WTC11 (cell line): ENCODE results near the gene NUB1. TPM values are rescaled to one million over a fixed set of nuclear protein-coding genes. Genes with fewer than 3 reads are reported as not detected.
A peak's percentile ranks its signal among the peaks of the same experiment; 100 is the strongest.

ENCODE experiments used
- ATAC-seq: fragments of 200-7000 bp; cut with Tn5 transposase; 2 replicates; pipeline ENCODE4 v1.10.0; 2021; ENCODE audit warnings: mild to moderate bottlenecking, moderate library complexity
- CTCF ChIA-PET: fragments of 300-600 bp; sonication (Branson Sonifier 250); formaldehyde crosslinking; loops from one replicate; lab custom pipeline; 2021; ENCODE audit warnings: antibody characterized with exemption; lab: Charles Lee
- POLR2A ChIA-PET: fragments of 350-600 bp; sonication (Branson Sonifier 250); formaldehyde crosslinking; loops from one replicate; lab custom pipeline; 2021; ENCODE audit warnings: antibody characterized with exemption; lab: Charles Lee
- DNase-seq: peaks from one replicate; pipeline ENCODE4 v3.0.0; 2021; ENCODE audit warnings: low spot score
- H3K27ac Mint-ChIP-seq: 2 replicates; pipeline ENCODE4 v1.8.0; 2021; ENCODE audit warnings: mixed read lengths
- H3K27me3 Mint-ChIP-seq: 2 replicates; pipeline ENCODE4 v1.8.0; 2021; ENCODE audit warnings: low read depth, mild to moderate bottlenecking, moderate library complexity, mixed read lengths
- H3K36me3 Mint-ChIP-seq: 2 replicates; pipeline ENCODE4 v1.8.0; 2021; ENCODE audit warnings: mixed read lengths
- H3K4me1 Mint-ChIP-seq: 2 replicates; pipeline ENCODE4 v1.8.0; 2022; ENCODE audit warnings: mixed read lengths
- H3K4me3 Mint-ChIP-seq: 2 replicates; pipeline ENCODE4 v1.8.0; 2021; ENCODE audit warnings: mild to moderate bottlenecking, moderate library complexity, mixed read lengths
- H3K9me3 Mint-ChIP-seq: 2 replicates; pipeline ENCODE4 v1.8.0; 2021; ENCODE audit warnings: mixed read lengths
- AFF4 ChIP-seq: sonication (generic); formaldehyde crosslinking; IDR thresholded peaks from 2 replicates; pipeline ENCODE4 v1.8.1; 2023; ENCODE audit warnings: mild to moderate bottlenecking, missing genetic modification reagents, borderline replicate concordance
- ATF2 ChIP-seq: sonication (generic); formaldehyde crosslinking; IDR thresholded peaks from 2 replicates; pipeline ENCODE4 v1.8.1; 2022; ENCODE audit warnings: low read depth, missing genetic modification reagents, borderline replicate concordance
- ATF3 ChIP-seq: sonication (generic); formaldehyde crosslinking; conservative IDR thresholded peaks from 2 replicates; pipeline ENCODE4 v1.8.1; 2022; ENCODE audit warnings: mild to moderate bottlenecking, missing genetic modification reagents
- CREM ChIP-seq: sonication (generic); formaldehyde crosslinking; IDR thresholded peaks from 2 replicates; pipeline ENCODE4 v1.8.1; 2022; ENCODE audit warnings: mild to moderate bottlenecking, missing genetic modification reagents, moderate library complexity
- ELF4 ChIP-seq: sonication (generic); formaldehyde crosslinking; IDR thresholded peaks from 2 replicates; pipeline ENCODE4 v1.8.1; 2022; ENCODE audit warnings: low read depth, mild to moderate bottlenecking, moderate library complexity, missing genetic modification reagents
- EMX1 ChIP-seq: fragments of 250-450 bp; sonication (Bioruptor Pico); IDR thresholded peaks from 2 replicates; pipeline ENCODE4 v1.8.0; 2021; ENCODE audit warnings: mild to moderate bottlenecking
- FOXJ3 ChIP-seq: sonication (generic); formaldehyde crosslinking; IDR thresholded peaks from 2 replicates; pipeline ENCODE4 v1.9.0; 2021; ENCODE audit warnings: missing genetic modification reagents, mild to moderate bottlenecking, borderline replicate concordance
- FOXK1 ChIP-seq: sonication (generic); formaldehyde crosslinking; IDR thresholded peaks from 2 replicates; pipeline ENCODE4 v1.8.0; 2022; ENCODE audit warnings: mild to moderate bottlenecking, moderate library complexity, missing genetic modification reagents
- GRHL2 ChIP-seq: fragments of 250-450 bp; sonication (Bioruptor Pico); IDR thresholded peaks from 2 replicates; pipeline ENCODE4 v1.8.0; 2022; ENCODE audit warnings: mild to moderate bottlenecking, moderate library complexity; ENCODE audit not compliant: insufficient replicate concordance, severe bottlenecking
- HMGA2 ChIP-seq: fragments of 250-450 bp; sonication (Bioruptor Pico); IDR thresholded peaks from 2 replicates; pipeline ENCODE4 v1.4.0; 2021; ENCODE audit warnings: mild to moderate bottlenecking, moderate library complexity
- IRF2 ChIP-seq: sonication (generic); formaldehyde crosslinking; IDR thresholded peaks from 2 replicates; pipeline ENCODE4 v1.8.0; 2022; ENCODE audit warnings: low read depth, missing genetic modification reagents, borderline replicate concordance
- MXD4 ChIP-seq: fragments of 250-450 bp; sonication (Bioruptor Pico); IDR thresholded peaks from 2 replicates; pipeline ENCODE4 v1.8.0; 2021; ENCODE audit warnings: mild to moderate bottlenecking, moderate library complexity, borderline replicate concordance
- NFYB ChIP-seq: sonication (generic); formaldehyde crosslinking; conservative IDR thresholded peaks from 2 replicates; pipeline ENCODE4 v1.8.0; 2022; ENCODE audit warnings: low read depth, missing genetic modification reagents
- SOX15 ChIP-seq: fragments of 250-450 bp; sonication (Bioruptor Pico); IDR thresholded peaks from 2 replicates; pipeline ENCODE4 v1.9.0; 2021; ENCODE audit warnings: mild to moderate bottlenecking
- TEAD1 ChIP-seq: sonication (generic); formaldehyde crosslinking; IDR thresholded peaks from 2 replicates; pipeline ENCODE4 v1.8.0; 2022; ENCODE audit warnings: mild to moderate bottlenecking, missing genetic modification reagents
- USF1 ChIP-seq: sonication (generic); formaldehyde crosslinking; IDR thresholded peaks from 2 replicates; pipeline ENCODE4 v1.8.0; 2022; ENCODE audit warnings: mild to moderate bottlenecking, missing genetic modification reagents
- ZNF317 ChIP-seq: sonication (generic); formaldehyde crosslinking; IDR thresholded peaks from 2 replicates; pipeline ENCODE4 v1.8.1; 2023; ENCODE audit warnings: low read depth, mild to moderate bottlenecking, moderate library complexity, missing genetic modification reagents, borderline replicate concordance
- ZNF416 ChIP-seq: fragments of 250-450 bp; sonication (Bioruptor Pico); IDR thresholded peaks from 2 replicates; pipeline ENCODE4 v1.9.0; 2021; ENCODE audit warnings: mild to moderate bottlenecking, inconsistent platforms
- total RNA-seq: library from RNA; stranded (reverse); gene quantifications from 3 replicates; pipeline ENCODE4 v1.2.3, GENCODE V29; 2021
- TF ChIP-seq, protein P1 (sequence below): sonication (generic); formaldehyde crosslinking; IDR thresholded peaks from 2 replicates; pipeline ENCODE4 v1.8.0; 2023; ENCODE audit warnings: missing genetic modification reagents
- TF ChIP-seq, protein P2 (sequence below): sonication (generic); formaldehyde crosslinking; IDR thresholded peaks from 2 replicates; pipeline ENCODE4 v1.8.1; 2023; ENCODE audit warnings: mild to moderate bottlenecking, moderate library complexity, missing genetic modification reagents
- TF ChIP-seq, protein P3 (sequence below): sonication (generic); formaldehyde crosslinking; IDR thresholded peaks from 2 replicates; pipeline ENCODE4 v1.8.0; 2022; ENCODE audit warnings: mild to moderate bottlenecking, missing genetic modification reagents
- TF ChIP-seq, protein P4 (sequence below): fragments of 250-450 bp; sonication (Bioruptor Pico); IDR thresholded peaks from 2 replicates; pipeline ENCODE4 v1.9.0; 2021; ENCODE audit warnings: mild to moderate bottlenecking

The NUB1 gene
- total RNA-seq, 1 experiment from 2014 or later = 38.3 TPM

DNA sequence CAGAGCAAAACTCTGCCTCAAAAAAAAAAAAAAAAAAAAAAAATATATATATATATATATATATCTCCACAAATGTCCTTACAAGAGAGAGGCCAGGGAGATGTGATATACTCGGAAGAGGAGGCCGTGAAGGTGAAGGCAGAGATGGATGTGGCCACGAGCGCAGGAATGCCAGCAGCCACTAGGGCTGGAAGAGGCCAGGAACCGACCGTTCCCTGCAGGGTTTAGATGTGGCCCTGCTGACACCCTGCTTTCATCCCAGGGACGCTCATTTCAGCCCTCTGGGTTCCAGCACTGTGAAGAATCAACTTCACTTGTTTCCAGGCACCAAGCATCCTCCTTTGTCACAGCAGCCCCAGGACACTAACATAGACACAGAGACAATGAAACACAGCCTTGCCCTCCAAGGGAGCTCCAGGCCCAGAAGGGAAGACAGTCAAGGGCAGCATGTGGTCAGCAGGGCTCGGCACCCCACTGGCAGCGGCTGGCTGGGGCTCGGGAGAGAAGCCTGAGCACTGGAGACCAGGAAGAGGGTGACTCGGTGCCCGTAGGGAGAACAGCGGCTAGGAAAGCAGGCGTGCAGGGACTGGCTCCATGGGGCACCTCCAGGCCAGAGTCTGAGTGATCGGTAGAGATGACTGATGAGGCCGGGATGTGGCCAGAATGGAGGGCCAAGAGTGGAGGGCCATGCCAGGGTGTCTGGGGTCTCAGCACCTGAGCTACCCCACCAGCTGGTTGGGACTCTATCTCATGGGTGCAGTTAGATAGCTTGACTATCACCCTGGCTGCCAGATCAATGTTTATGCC lies 60.6 kb downstream of the NUB1 start (continued):
- TF ChIP-seq USF1 (no peak), HMGA2 (CRISPR knock-in tag) (no peak), NFYB (CRISPR knock-in tag) (no peak), IRF2 (CRISPR knock-in tag) (no peak), GRHL2 (CRISPR knock-in tag) (no peak)

DNA sequence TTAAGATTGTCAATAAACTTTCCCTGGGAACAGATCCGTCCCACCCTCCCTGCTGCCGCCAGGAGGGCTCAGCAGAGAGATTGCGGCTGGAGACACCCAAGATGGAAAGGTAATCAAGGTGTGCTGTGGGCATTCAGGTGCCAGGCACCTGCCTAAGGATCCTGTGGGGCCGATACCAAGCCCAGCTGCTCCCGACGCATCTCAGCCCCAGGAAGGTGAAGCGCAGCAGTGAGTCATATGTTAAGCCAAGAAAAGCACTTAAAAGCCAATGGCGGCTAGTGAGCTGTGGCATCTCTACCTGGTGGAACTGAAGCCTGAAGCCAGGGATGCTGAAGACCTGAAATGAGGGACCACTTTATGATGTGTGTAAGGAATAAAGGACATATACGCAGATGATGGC lies 62.2 kb downstream of the NUB1 start:
- Mint-ChIP-seq H3K4me3 (no peak overlapping the region), H3K4me1 (peaks cover 31% of the 10 kb centered on the region), H3K9me3 (no peaks in the 10 kb centered on the region), H3K27me3 (peaks cover 3% of the 10 kb centered on the region; the same call in 1 of the 2 replicates), H3K36me3 (peaks cover 4% of the 10 kb centered on the region), H3K27ac (peak overlapping the region; percentile 34; the same call in 1 of the 2 replicates)
- ChIA-PET POLR2A (no interaction called here), CTCF (interaction anchor here (1.4 kb wide), 1 partner anchor 32 kb away, joined by 4 read pairs; no protein-coding TSS in a partner anchor)
- DNase-seq (no peak), ATAC-seq (no peak)
- TF ChIP-seq CREM (no peak), ATF3 (CRISPR knock-in tag) (no peak), ZNF416 (CRISPR knock-in tag) (no peak), MXD4 (CRISPR knock-in tag) (no peak)
- TF ChIP-seq, protein P1, sequence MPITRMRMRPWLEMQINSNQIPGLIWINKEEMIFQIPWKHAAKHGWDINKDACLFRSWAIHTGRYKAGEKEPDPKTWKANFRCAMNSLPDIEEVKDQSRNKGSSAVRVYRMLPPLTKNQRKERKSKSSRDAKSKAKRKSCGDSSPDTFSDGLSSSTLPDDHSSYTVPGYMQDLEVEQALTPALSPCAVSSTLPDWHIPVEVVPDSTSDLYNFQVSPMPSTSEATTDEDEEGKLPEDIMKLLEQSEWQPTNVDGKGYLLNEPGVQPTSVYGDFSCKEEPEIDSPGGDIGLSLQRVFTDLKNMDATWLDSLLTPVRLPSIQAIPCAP (CRISPR knock-in tag) = no peak

DNA sequence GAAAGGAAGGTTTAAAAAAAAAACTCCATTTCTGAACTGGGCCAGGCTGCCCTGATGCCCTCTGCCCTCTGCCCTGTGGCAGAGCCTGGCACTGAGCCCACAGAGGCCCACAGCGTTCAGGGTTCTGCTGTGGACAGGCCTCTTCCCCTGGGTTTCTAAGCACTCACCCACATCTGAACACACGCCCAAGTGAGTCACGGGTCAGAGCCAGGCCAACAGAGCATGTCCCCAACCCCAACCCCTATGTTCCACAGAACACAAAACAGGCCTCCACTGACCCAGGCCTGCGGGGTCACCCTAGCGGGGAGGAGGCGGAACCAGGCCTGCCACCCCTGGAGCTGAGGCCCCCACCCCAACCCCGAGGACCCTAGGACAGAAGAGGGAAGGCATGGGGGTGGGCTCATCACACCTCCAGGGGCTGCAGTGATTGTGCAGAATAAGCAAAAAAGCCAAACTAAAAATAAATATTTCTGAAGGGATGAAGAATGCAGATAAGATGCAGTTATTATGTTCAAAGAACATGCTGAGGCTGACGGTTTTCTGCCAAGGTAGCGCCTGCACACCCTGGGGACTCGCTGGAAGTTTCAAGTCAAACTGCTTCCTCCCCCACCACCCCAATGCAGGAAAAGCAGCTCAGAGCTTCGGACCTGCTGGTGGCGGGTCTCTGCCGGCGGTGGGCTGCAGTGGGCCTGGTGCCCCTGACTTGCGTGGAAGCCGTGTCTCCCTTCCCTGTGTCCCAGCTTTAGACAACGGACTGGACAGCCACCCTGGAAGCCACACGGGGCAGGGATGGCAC lies 62.8 kb downstream of the NUB1 start:
- ATAC-seq (no peak), DNase-seq (no peak)
- CTCF ChIA-PET = interaction anchor here (1.4 kb wide), 1 partner anchor 33 kb away, joined by 4 read pairs; no protein-coding TSS in a partner anchor
- H3K4me1 Mint-ChIP-seq = peaks cover 32% of the 10 kb centered on the region
- no peaks in the 10 kb centered on the region for H3K36me3 Mint-ChIP-seq
- peaks cover 5% of the 10 kb centered on the region; the same call in 1 of the 2 replicates for H3K27me3 Mint-ChIP-seq
- H3K4me3 Mint-ChIP-seq = no peak overlapping the region
- POLR2A ChIA-PET = no interaction called here
- H3K9me3 Mint-ChIP-seq = no peaks in the 10 kb centered on the region
- H3K27ac Mint-ChIP-seq = no peak overlapping the region
- TF ChIP-seq, protein P2, sequence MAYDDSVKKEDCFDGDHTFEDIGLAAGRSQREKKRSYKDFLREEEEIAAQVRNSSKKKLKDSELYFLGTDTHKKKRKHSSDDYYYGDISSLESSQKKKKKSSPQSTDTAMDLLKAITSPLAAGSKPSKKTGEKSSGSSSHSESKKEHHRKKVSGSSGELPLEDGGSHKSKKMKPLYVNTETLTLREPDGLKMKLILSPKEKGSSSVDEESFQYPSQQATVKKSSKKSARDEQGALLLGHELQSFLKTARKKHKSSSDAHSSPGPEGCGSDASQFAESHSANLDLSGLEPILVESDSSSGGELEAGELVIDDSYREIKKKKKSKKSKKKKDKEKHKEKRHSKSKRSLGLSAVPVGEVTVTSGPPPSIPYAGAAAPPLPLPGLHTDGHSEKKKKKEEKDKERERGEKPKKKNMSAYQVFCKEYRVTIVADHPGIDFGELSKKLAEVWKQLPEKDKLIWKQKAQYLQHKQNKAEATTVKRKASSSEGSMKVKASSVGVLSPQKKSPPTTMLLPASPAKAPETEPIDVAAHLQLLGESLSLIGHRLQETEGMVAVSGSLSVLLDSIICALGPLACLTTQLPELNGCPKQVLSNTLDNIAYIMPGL (CRISPR knock-in tag) = no peak
- no peak for TF ChIP-seq ELF4
- TF ChIP-seq TEAD1 (CRISPR knock-in tag) = no peak
- no peak for TF ChIP-seq FOXK1 (CRISPR knock-in tag)
- TF ChIP-seq EMX1 (CRISPR knock-in tag) = no peak
- TF ChIP-seq, protein P3, sequence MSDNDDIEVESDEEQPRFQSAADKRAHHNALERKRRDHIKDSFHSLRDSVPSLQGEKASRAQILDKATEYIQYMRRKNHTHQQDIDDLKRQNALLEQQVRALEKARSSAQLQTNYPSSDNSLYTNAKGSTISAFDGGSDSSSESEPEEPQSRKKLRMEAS (CRISPR knock-in tag) = no peak
- no peak for TF ChIP-seq ATF2 (CRISPR knock-in tag)
- TF ChIP-seq AFF4 = no peak
- TF ChIP-seq, protein P4, sequence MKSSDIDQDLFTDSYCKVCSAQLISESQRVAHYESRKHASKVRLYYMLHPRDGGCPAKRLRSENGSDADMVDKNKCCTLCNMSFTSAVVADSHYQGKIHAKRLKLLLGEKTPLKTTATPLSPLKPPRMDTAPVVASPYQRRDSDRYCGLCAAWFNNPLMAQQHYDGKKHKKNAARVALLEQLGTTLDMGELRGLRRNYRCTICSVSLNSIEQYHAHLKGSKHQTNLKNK (CRISPR knock-in tag) = no peak
- no peak for TF ChIP-seq ZNF317 (CRISPR knock-in tag)
- no peak for TF ChIP-seq FOXJ3 (CRISPR knock-in tag)
- TF ChIP-seq SOX15 (CRISPR knock-in tag) = no peak
